GM12878 (cell line): ENCODE data around the gene NCKAP5.

ENCODE experiments used
- BCL11A ChIP-seq: IDR thresholded peaks from 2 replicates; pipeline ENCODE4 v1.6.1; 2011; ENCODE audit warnings: low read depth, low read length
- CHD1 ChIP-seq: IDR thresholded peaks from 2 replicates; pipeline ENCODE4 v1.6.1; 2012; ENCODE audit warnings: low read depth, low read length, improper control_type of control experiment
- CTCF ChIP-seq, 3 experiments: IDR thresholded peaks in 2 of 3; conservative IDR thresholded peaks in 1 of 3; 2 replicates each; pipeline ENCODE4 v1.5.1; 2011; ENCODE audit warnings: low read depth in 3 of 3, low read length in 3 of 3, mild to moderate bottlenecking in 3 of 3, control low read depth in 2 of 3, moderate library complexity in 2 of 3, inconsistent platforms in 1 of 3, mixed read lengths in 1 of 3; ENCODE audit not compliant: control insufficient read depth in 2 of 3, insufficient read depth in 1 of 3; ENCODE audit errors: extremely low read depth in 1 of 3
- EP300 ChIP-seq, 2 experiments: fragments of 150-350 bp in 1 of 2; IDR thresholded peaks; 2 replicates each; pipeline ENCODE4 v1.6.1; 2011 to 2012; ENCODE audit warnings: low read depth in 2 of 2, low read length in 2 of 2, borderline replicate concordance in 1 of 2, improper control_type of control experiment in 1 of 2, inconsistent platforms in 1 of 2; ENCODE audit not compliant: control insufficient read depth in 1 of 2
- ESRRA ChIP-seq: IDR thresholded peaks from 2 replicates; pipeline ENCODE4 v1.6.1; 2012; ENCODE audit warnings: mild to moderate bottlenecking, low read length, improper control_type of control experiment
- EZH2 ChIP-seq: IDR thresholded peaks from 2 replicates; pipeline ENCODE4 v1.6.1; 2012; ENCODE audit warnings: low read depth, mild to moderate bottlenecking, control low read depth, inconsistent platforms, low read length, borderline replicate concordance; ENCODE audit not compliant: control insufficient read depth
- MAX ChIP-seq: IDR thresholded peaks from 2 replicates; pipeline ENCODE4 v1.6.1; 2012; ENCODE audit warnings: low read depth, low read length, improper control_type of control experiment
- SIN3A ChIP-seq: IDR thresholded peaks from 2 replicates; pipeline ENCODE4 v1.6.1; 2012; ENCODE audit warnings: low read depth, low read length, improper control_type of control experiment
- SIX5 ChIP-seq: IDR thresholded peaks from 2 replicates; pipeline ENCODE4 v1.6.1; 2011; ENCODE audit warnings: mild to moderate bottlenecking, low read depth, low read length, moderate library complexity; ENCODE audit not compliant: severe bottlenecking
- SMAD5 ChIP-seq: IDR thresholded peaks from 2 replicates; pipeline ENCODE4 v1.6.1; 2016; ENCODE audit warnings: antibody characterized with exemption, low read depth
- SUPT20H ChIP-seq: IDR thresholded peaks from 2 replicates; pipeline ENCODE4 v1.6.1; 2011; ENCODE audit warnings: low read depth, mild to moderate bottlenecking, low read length, moderate library complexity, borderline replicate concordance; ENCODE audit not compliant: control insufficient read depth
- SUZ12 ChIP-seq: fragments of 200-600 bp; sonication (generic); IDR thresholded peaks from one replicate; pipeline ENCODE4 v1.6.1; 2018; ENCODE audit warnings: antibody characterized with exemption, mild to moderate bottlenecking; ENCODE audit not compliant: unreplicated experiment
- ZBTB11 ChIP-seq: fragments of 450-650 bp; formaldehyde crosslinking; IDR thresholded peaks from 2 replicates; pipeline ENCODE4 v1.5.0; 2022; ENCODE audit warnings: mild to moderate bottlenecking, missing genetic modification characterization

- no peak for TF ChIP-seq ZBTB11
- no peak for TF ChIP-seq EZH2
- TF ChIP-seq SIN3A, result no peak
- TF ChIP-seq CHD1, result no peak
- no peak for TF ChIP-seq SUPT20H
- TF ChIP-seq CTCF (IDR thresholded peaks at IDR 0.05 in 2 of 3, conservative IDR thresholded peaks at IDR 0.05 in 1 of 3; ENCODE audit: control insufficient read depth in 2 of 3, extremely low read depth in 1 of 3, insufficient read depth in 1 of 3, low read depth in 3 of 3, low read length in 3 of 3), result no peak
- TF ChIP-seq MAX, result no peak
- TF ChIP-seq BCL11A, result no peak
- TF ChIP-seq SMAD5, result no peak
- no peak for TF ChIP-seq SIX5
- TF ChIP-seq ESRRA, result no peak
- no peak for TF ChIP-seq SUZ12
- TF ChIP-seq EP300 (IDR thresholded peaks at IDR 0.05; ENCODE audit: borderline replicate concordance in 1 of 2, control insufficient read depth in 1 of 2, low read depth in 2 of 2, low read length in 2 of 2), result no peak
Measured at GRCh38 chr2:133054297-133054696, 514.0 kb downstream of the NCKAP5 start.
